ENCODE measurements around the gene CKMT2.

CKMT2 gene

GRCh38 chr5:81233080-81233634, at the start of gene CKMT2:
CKMT2 (plus strand) TSS chr5:81233322; CDS start chr5:81251133, 17,811 bp downstream.
- DNase-seq: no peak

DNA sequence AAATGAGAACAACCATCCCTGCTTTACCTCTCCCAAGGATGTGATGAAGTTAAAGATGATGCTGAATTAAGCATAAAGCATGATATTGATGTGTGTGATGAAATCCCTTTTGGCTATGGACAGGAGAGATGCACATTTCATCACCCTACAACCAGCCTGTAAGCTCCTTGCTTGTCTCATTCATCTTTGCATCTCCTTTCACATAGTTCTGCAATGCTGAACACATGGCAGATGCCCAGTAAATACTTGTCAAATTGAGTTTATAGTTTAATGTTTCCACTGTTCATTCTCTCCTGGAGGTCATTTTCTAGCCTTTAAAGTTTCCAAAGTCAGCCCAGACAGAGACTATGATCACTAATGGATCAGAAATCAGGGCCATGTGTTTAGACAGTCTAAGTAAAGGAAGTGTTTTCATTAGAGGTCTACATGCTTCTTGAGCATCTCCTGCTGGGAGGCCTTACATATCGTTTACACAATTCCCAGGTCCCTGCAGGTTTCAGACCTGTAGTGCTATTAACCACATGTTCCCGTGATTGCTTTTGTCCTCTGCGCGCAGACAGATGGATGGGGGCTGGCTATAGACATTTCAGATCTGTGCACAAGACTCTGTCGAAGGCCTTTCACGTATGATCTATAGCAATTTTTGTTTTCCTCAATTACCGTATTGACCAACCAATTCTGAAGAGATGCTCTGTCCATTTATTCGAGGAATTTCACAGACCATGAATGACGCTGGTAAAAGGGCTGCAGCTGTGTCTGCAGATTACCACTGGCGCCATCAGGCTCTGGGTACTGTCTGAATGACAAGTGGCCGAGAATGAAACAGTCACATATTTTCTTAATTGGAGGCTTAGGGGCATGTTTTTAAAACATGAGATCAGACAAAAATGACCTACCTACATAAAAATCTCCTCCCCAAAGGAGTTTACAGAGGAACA, 49.0 kb upstream of the CKMT2 start:
- no peak for DNase-seq

DNA sequence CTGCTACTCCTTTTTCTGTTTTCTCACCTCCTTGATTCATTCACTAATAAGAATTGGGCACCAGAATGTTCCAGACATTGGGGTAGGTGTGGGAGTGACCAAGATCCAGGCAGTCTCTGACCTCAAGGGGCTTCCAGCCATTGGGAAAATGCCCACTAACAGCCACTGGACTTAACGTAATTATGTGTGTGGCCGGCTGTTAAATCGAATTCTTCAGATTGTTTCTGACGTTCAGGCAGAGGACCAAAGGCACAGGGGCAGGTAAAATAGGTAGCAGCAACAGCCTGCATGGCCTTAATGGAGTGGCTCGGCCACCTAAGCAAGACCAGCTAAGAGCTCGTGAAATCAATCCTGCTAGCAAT, 48.4 kb upstream of the CKMT2 start:
- no peak for DNase-seq

DNA sequence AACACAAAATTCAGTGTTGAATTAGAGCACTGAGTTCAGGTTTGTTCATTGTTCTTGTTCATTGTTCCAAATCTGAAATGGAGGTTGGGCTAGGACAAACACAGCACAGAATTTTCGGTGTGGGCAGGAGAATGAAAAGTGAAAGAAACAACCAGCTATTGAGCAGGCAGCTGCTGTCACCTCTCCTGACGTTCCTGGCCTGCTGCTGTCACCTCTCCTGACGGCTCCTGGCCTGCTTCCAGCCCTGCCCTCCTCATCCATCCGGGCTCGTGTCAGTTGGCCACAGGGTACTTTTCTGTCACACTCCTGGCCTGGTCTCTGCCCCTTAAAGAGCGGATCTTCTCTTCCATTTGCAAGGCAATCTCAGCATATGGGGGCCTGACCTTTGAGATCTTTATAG, 45.2 kb upstream of the CKMT2 start:
- DNase-seq: no peak

- DNase-seq: no peak
Measured at GRCh38 chr5:81188962-81189361, 44.2 kb upstream of the CKMT2 start.

GRCh38 chr5:81189875-81190498, 43.1 kb upstream of the CKMT2 start:
- DNase-seq: no peak

DNA sequence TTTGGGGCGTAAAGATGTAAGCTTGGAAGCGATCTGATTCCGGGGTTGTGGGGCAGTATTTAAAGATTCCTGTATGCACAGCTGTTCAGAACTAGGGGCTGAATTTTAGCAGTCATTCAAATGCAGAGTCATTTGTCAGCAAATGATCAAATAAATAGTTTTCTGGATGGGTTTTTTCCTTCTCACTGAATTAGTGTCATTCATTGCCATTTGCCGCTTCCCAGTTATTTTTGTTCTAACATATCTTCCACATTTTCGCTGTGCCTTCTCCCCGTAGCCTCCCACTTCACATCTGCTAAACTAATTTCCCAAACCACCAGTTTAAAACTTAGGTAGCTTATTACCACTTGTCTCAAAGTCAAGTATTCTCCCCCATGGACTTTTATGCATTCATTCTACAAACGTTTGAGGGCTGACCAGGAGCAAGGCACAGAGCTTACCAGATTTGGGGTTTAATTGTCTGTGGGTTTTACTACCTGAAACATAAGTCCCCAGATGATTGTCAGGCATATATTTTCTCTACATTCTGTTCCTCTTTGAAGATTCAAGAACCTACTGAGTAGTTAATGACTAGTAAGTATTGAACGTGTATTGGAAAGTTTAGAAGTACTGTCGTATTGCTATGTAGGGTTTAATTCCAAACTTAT, 41.3 kb upstream of the CKMT2 start:
- no peak for DNase-seq

GRCh38 chr5:81192373-81192750, 40.8 kb upstream of the CKMT2 start:
- DNase-seq: no peak

DNA sequence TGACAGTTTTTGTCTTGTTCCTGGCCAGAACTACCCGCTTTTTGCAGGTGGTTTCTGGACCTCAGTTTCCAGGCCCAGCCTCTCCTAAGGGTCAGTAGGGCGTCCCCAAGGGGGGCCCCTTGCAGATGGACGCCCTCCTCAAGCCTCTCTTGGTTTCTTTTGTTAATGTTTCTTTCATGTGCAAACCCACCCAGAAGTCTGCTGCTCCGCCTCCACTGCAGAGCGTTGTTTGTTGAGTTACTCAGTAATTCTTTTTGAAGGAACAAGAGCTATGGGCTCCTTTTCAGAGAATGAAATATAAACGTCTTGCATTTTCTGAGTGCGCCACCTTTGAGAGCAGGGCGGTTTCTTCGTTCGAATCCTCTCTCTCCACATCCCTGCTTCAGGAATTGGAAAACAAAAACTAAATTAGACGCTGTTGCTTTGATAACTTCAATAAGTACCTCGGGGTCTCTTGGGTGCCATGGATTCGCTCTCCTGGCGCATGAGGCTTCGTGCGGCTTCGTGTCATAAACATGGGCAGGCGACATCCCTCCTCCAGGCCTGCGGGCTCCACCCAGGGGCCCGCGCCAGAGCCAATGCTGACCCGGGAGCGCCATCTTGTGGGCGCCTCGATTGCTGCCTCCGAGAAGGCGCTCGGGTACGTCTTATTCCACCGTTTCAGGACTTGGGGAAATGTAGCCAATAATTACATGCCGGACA, 38.3 kb upstream of the CKMT2 start:
- peak; percentile 69 for DNase-seq

- no peak for DNase-seq
Measured at GRCh38 chr5:81195335-81195929, 37.7 kb upstream of the CKMT2 start.

- DNase-seq: no peak
Measured at GRCh38 chr5:81202655-81203054, 30.5 kb upstream of the CKMT2 start.

GRCh38 chr5:81203729-81204128, 29.4 kb upstream of the CKMT2 start:
- no peak for DNase-seq

- no peak for DNase-seq
Measured at GRCh38 chr5:81204205-81204604, 28.9 kb upstream of the CKMT2 start.

- DNase-seq: no peak
Measured at GRCh38 chr5:81205058-81205457, 28.1 kb upstream of the CKMT2 start.

DNA sequence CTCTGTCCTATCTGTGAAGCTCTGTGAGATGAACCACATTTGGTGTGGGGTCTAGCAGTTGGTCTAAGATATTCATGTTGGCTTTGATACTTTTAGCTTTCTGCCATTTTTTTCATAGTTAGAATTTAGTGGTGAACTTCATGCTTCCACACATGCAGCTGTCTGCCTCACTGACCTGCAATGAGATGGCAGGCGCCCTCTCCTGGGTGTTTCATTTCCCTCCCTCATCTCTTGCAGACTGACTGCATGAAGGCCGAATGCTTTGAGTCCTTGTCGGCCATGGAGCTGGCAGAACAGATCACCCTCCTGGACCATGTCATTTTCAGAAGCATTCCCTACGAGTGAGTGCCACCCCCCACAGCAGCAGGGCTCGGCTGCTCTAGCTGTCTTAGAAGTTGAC, 26.1 kb upstream of the CKMT2 start:
- no peak for DNase-seq

DNA sequence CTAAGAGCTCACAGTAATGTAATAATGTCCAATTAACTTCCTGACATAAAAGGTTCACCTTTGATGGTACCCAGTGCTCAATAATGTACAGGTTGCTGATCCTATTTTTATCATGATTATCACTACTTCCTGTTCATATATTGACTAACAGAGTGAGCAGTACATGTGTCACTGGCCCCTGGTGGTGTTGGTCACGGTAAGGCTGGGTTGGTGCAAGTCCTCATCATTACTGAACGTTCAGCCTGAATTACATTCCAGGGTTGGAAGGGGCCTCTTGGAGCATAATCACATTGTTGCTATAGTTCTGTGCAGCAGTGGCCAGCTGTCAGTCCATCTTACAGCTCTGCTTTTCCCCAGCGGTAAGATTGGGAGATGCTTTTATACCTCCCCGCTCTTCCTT, 24.2 kb upstream of the CKMT2 start:
- no peak for DNase-seq

DNA sequence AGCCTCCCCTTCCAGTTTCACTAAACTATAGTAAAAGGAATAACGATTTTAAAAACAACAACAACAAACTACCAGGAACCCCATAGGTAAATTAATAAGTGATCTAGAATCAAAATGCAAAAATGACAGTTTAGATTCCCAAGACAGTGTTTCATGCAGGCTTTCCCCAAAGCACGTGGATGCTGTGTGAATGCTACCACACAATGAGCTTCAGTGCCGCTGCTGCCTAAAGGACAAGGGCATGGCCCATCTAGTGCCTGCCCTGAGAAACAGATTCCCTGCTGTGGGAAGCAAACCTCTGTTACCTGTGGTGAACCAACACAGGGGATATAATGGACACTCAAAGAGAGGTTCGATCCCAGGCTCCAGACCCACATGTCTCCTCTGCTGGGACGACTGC, 23.7 kb upstream of the CKMT2 start:
- no peak for DNase-seq

GRCh38 chr5:81209869-81210493, 23.1 kb upstream of the CKMT2 start:
- DNase-seq: no peak

GRCh38 chr5:81212211-81212751, 20.8 kb upstream of the CKMT2 start:
- no peak for DNase-seq

DNA sequence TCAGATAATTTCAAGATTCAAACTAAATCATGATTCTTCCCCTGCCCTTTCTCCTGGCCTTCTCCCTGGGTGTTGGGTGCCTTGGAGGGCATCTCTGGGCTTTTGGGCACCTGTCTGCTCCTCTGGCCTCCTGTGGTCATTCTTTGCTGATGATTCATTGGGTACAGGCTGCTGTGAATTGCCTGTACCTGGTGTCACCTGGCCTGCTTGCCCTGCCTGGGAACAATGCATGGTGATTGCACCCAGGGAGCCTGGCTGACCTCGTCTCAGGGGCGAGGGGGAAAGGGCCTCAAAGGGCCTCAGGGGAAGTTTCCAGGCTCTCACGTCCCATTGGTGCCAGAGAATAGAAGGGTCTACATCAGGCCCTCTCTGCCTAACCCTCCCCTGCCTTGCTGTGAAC, 20.1 kb upstream of the CKMT2 start:
- DNase-seq: no peak

DNA sequence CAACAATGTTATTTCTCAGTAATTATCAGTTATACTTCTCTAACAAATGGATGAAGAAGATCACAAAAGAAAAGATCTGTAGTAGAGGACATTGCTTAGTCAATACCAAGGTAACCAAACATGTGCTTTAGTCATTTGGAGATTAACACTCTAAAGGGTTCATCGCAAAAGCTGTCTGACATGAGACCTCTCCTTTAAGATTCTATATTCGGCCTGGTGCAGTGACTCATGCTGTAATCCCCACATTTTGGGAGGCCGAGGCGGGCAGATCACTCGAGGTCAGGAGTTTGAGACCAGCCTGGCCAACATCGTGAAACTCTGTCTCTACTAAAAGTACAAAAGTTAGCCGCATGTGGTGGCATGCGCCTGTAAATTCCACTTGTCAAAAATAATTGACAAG, 18.3 kb upstream of the CKMT2 start:
- no peak for DNase-seq

DNA sequence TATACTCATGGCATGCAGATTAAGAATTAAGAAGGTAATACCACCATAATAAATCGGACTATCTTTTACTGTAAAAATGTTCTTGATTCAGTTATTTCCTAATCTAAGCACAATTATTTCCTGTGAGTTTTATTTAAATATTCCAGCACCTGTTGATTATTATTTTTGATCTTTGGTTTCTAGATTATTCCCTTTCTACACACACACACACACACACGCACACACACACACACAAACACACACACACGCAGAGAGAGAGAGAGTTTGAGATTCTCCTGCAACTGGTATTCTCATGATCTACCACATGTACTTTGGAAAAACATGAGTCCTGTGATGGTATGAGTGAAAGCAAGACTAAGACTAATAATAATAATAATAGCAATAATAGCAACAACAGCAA, 17.0 kb upstream of the CKMT2 start:
- DNase-seq: no peak
